ENCODE data around the gene SREBF1.
A peak's percentile ranks its signal among the peaks of the same experiment; 100 is the strongest.

Gene SREBF1

DNA sequence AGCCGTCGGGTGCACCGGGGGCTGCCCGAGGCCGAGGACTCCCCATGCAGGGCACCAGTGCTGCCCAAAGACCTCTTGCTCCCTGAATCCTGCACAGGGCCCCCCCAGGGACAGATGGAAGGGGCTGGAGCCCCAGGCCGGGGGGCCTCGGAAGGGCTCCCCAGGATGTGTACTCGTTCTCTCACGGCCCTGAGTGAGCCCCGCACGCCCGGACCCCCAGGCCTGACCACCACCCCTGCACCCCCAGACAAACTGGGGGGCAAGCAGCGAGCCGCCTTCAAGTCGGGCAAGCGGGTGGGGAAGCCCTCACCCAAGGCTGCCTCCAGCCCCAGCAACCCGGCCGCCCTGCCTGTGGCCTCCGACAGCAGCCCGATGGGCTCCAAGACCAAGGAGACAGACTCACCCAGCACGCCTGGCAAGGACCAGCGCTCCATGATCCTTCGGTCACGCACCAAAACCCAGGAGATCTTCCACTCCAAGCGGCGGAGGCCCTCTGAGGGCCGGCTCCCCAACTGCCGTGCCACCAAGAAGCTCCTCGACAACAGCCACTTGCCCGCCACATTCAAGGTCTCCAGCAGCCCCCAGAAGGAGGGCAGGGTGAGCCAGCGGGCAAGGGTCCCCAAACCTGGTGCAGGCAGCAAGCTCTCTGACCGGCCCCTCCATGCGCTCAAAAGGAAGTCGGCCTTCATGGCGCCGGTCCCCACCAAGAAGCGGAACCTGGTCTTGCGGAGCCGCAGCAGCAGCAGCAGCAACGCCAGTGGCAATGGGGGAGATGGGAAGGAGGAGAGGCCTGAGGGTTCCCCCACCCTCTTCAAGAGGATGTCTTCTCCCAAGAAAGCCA is 40.6 kb downstream of the SREBF1 start:
- no peak for DNase-seq (ENCODE audit: low read depth in 2 of 2)

- no peak for DNase-seq (ENCODE audit: low read depth in 2 of 2)
Observed at GRCh38 chr17:17795296-17795695, 41.5 kb downstream of the SREBF1 start.

GRCh38 chr17:17794382-17794781 is 42.4 kb downstream of the SREBF1 start:
- DNase-seq (ENCODE audit: low read depth in 2 of 2) = no peak

- DNase-seq (ENCODE audit: low read depth in 2 of 2) = no peak
Observed at GRCh38 chr17:17793378-17794214, 43.2 kb downstream of the SREBF1 start.

DNA sequence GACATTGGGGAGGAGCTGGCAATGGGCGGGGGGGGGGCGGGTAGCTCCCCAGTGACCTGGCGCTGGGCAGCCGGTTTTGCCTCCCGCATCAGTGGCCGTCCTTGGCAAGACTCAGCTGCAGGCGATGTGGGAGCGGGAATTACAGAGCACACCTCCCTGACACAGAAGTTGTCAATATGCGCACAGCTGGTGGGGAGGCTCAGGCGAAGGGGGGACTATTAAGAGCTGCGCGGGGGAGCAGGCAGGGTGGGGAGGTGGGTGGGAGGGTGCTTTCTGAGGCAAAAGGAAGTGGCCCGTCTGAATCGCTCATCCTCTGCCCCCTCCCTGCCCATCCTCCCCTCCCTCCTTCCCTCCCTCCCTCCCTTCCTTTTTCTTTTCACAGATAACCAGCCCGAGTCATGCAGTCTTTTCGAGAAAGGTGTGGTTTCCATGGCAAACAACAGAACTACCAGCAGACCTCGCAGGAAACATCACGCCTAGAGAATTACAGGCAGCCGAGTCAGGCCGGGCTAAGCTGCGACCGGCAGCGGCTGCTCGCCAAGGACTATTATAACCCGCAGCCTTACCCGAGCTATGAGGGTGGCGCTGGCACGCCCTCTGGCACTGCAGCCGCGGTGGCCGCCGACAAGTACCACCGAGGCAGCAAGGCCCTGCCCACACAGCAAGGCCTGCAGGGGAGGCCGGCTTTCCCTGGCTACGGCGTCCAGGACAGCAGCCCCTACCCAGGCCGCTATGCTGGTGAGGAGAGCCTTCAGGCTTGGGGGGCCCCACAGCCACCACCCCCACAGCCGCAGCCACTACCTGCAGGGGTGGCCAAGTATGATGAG is 44.0 kb downstream of the SREBF1 start:
- DNase-seq (ENCODE audit: low read depth in 2 of 2) = peak in 1 of 2 donors; percentile 33

DNA sequence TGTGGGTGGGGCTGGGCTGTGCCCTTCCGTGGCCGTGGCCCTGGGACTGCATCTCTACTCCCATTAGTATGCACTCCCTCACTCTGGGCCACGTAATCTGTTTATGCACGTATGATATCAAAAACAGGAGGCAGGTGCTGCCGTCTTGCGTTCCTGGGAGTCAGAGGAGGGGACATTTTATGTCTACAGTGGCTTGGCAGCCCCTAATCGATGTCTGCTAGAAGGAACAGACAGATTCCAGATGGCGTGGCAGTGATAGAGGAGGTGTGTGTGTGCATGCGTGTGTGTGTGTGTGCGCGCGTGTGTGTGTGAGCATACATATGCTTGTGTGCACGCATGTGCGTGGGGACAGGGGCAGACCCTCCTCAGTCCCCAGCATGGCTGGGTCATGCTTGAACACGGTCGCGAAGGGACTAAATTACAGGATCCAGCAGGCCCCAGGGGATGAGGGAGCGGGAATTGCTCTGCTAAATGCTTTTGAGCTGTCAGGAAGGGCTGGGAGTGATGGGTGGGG is 44.7 kb downstream of the SREBF1 start:
- DNase-seq (ENCODE audit: low read depth in 2 of 2) = no peak

DNA sequence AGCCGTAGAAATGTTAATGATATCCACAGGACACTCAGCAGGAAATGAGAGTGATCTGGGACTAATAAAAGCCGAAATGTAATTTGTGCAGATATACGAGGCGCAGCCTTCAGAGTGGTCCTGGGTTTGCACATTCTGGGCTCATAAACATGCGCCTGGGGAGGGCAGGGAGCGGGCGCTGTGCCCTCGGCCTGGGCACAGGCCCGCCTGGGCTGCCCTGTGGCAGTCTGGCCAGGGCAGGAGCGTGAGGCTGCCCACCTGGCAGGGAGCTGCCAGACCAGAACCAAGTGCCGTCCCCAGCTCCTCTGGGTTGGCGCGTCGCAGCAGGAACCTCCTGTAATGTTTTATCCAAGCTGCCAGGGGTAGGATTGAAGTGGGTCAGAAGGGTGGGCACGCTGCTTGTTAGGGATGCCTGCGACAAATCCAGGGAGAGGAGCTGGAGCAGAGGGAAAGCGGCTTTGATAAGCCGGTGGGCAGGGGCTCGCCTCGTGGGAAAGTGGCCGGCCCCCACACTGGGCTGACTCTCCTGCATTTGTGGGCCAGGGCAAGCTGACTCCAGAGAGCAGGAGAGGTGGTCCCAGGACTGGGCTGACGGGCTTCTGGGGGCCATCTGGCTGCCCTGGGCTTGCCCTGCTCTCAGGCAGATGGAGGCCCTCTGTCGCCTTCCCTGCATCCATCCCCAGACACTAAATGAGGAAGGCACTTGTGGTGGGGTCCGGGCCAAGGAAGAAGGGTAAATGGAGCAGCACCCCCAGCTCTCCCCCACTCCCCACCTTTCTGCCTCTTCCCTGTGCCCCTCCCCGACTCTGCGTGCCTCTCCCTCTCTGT is 45.9 kb downstream of the SREBF1 start:
- no peak for DNase-seq (ENCODE audit: low read depth in 2 of 2)

GRCh38 chr17:17789828-17790636 is 46.8 kb downstream of the SREBF1 start:
- no peak for DNase-seq (ENCODE audit: low read depth in 2 of 2)

- no peak for DNase-seq (ENCODE audit: low read depth in 2 of 2)
Observed at GRCh38 chr17:17789410-17789809, 47.4 kb downstream of the SREBF1 start.

- DNase-seq (ENCODE audit: low read depth in 2 of 2) = no peak
Observed at GRCh38 chr17:17788967-17789366, 47.8 kb downstream of the SREBF1 start.

- no peak for DNase-seq (ENCODE audit: low read depth in 2 of 2)
Observed at GRCh38 chr17:17787568-17787967, 49.2 kb downstream of the SREBF1 start.

GRCh38 chr17:17786998-17787397 is 49.8 kb downstream of the SREBF1 start:
- DNase-seq (ENCODE audit: low read depth in 2 of 2) = no peak

DNA sequence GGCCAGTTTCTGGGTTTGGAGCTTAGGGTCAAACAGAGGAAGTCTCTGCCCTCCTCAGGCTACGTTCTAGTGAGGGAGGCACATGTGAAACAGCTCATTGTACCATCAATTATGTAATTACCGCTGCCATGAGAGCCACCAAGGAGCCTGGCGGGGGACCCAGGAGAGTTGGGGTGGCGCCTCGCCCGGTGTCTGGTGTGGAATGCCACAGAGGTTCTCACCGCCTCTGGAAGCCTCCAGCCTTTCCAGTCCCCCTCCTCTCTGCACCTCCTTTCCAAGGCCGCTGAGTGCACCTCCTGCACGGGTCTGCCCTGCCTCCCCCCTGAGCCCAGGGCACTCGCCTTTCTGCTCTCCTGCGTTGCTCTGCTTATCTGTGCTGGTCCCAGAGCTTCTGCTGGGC is 51.4 kb downstream of the SREBF1 start:
- DNase-seq (ENCODE audit: low read depth in 2 of 2) = no peak

DNA sequence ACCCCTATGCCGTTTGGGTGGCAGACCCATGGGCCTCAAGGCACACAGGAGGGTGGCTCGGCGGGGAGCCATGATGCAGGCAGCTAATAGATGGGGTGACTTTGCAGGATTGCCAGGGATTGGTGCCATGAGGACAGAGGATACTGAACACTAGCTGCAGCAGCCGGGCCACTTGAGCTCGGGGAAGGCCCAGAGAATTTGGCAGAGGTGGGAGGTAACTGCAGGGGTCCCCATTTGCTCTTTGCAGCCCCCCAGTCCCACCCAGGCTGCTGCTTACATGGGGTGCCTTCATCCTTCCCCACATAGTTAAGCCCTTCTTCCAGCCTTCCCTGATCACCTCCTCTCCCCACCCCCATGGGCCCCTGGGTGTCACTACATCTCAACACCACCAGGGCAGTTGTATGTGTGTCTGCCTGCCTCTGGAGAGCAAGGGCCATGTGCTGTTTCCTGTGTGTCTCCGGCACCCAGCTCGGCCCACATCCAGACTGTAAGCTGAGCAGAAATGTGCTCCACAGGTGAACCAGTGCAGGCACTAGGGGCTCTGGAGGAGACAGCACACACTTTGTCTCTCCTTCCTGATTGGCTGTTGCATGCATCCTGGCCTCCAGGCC is 52.0 kb downstream of the SREBF1 start:
- DNase-seq (ENCODE audit: low read depth in 2 of 2) = no peak

GRCh38 chr17:17783825-17784656 is 52.7 kb downstream of the SREBF1 start:
- DNase-seq (ENCODE audit: low read depth in 2 of 2) = no peak

GRCh38 chr17:17783116-17783824 is 53.5 kb downstream of the SREBF1 start:
- peak in 1 of 2 donors; percentile 19 for DNase-seq (ENCODE audit: low read depth in 2 of 2)

DNA sequence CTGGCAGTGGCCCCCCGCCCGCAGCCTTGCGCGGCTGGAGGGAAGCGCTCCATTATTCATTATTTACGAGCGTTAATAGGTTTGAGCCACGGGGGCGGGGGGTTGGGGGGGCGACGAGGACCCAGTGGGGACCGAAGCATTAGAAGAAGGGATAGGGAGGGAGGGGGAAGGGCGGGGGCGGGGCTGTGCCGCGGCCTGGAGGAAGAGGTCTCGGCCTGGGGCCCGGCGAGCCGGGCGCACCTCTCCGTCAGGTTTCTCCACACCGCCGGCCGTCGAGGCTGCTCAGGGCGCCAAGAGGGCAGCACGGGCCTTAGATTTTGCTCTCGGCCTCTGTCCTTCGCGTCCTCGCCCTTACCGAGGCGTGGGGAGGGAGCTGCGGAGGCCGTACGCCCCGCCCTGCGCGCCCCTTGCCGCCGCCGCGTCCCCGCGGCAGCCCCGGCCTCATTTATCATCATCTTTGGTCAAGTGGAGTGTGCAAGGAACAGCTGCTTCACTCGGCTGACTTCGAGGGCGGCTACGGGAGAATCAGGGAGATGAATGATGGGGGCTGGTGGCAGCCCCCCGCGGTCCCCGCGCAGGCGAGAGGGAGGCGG is 54.2 kb downstream of the SREBF1 start:
- DNase-seq (ENCODE audit: low read depth in 2 of 2) = no peak
